SU-DHL-6 (cell line): Measurements from ENCODE around the gene SLC38A8.

Experiments
- H2AFZ ChIP-seq: fragments of 200-600 bp; sonication (generic); 2 replicates; pipeline ENCODE4 v1.6.1; 2014; ENCODE audit warnings: low read depth, mild to moderate bottlenecking, moderate library complexity, mixed read lengths, antibody characterized with exemption, low read length; ENCODE audit not compliant: severe bottlenecking
- H3F3A ChIP-seq: fragments of 200-600 bp; shearing (Covaris generic); 2 replicates; pipeline ENCODE4 v1.6.0; 2016; ENCODE audit warnings: antibody characterized with exemption, mild to moderate bottlenecking; ENCODE audit not compliant: insufficient read depth
- H3K27ac ChIP-seq: fragments of 200-600 bp; sonication (generic); 2 replicates; pipeline ENCODE4 v1.5.1; 2016; ENCODE audit warnings: low read depth, mild to moderate bottlenecking, low read length, moderate library complexity, mixed read lengths
- H3K27me3 ChIP-seq: fragments of 200-600 bp; sonication (generic), shearing (Covaris generic); 2 replicates; pipeline ENCODE4 v1.6.0; 2014; ENCODE audit warnings: mild to moderate bottlenecking, low read length
- H3K36me3 ChIP-seq: fragments of 200-600 bp; sonication (generic); 2 replicates; pipeline ENCODE4 v1.6.1; 2014; ENCODE audit warnings: mild to moderate bottlenecking, low read length, mixed read lengths
- H3K4me2 ChIP-seq: fragments of 300-600, 200-600 bp; shearing (Covaris generic), sonication (generic); 2 replicates; pipeline ENCODE4 v1.6.0; 2014; ENCODE audit warnings: low read length, low read depth, mild to moderate bottlenecking; ENCODE audit not compliant: poor library complexity, severe bottlenecking
- H3K4me3 ChIP-seq: fragments of 200-600 bp; sonication (generic); 2 replicates; pipeline ENCODE4 v1.5.1; 2014; ENCODE audit warnings: antibody characterized with exemption, low read length, mild to moderate bottlenecking, mixed read lengths; ENCODE audit not compliant: insufficient read depth, poor library complexity, severe bottlenecking
- H3K79me2 ChIP-seq: fragments of 200-600 bp; sonication (generic); 2 replicates; pipeline ENCODE4 v1.6.1; 2014; ENCODE audit warnings: mild to moderate bottlenecking, low read length, moderate library complexity; ENCODE audit not compliant: insufficient read depth
- H3K9ac ChIP-seq: fragments of 200-600 bp; sonication (generic); 2 replicates; pipeline ENCODE4 v1.7.0; 2014; ENCODE audit warnings: mild to moderate bottlenecking, low read length
- H3K9me2 ChIP-seq: fragments of 200-600 bp; sonication (generic); replicated peaks from 2 replicates; pipeline ENCODE4 v1.6.1; 2014; ENCODE audit warnings: low read length; ENCODE audit not compliant: insufficient read depth
- H3K9me3 ChIP-seq: fragments of 200-600 bp; sonication (generic); 2 replicates; pipeline ENCODE4 v1.6.1; 2014; ENCODE audit warnings: low read length, mixed read lengths; ENCODE audit not compliant: insufficient read depth
- H4K20me1 ChIP-seq: fragments of 200-600 bp; sonication (generic); 2 replicates; pipeline ENCODE4 v1.6.1; 2014; ENCODE audit warnings: low read depth, mild to moderate bottlenecking, antibody characterized with exemption, low read length, moderate library complexity, mixed read lengths
- EZH2phosphoT487 ChIP-seq: fragments of 200-600 bp; sonication (generic), shearing (Covaris generic); conservative IDR thresholded peaks from 2 replicates; pipeline ENCODE4 v1.6.1; 2018; ENCODE audit warnings: mild to moderate bottlenecking, antibody characterized with exemption, low read length, moderate library complexity, mixed read lengths
- TF ChIP-seq, protein P1 (sequence below): fragments of 200-600 bp; sonication (generic); IDR thresholded peaks from one replicate; pipeline ENCODE4 v1.5.1; 2017; ENCODE audit warnings: antibody characterized with exemption, mild to moderate bottlenecking, low read length, moderate library complexity; ENCODE audit not compliant: insufficient read depth, poor library complexity, severe bottlenecking

The SLC38A8 gene

DNA sequence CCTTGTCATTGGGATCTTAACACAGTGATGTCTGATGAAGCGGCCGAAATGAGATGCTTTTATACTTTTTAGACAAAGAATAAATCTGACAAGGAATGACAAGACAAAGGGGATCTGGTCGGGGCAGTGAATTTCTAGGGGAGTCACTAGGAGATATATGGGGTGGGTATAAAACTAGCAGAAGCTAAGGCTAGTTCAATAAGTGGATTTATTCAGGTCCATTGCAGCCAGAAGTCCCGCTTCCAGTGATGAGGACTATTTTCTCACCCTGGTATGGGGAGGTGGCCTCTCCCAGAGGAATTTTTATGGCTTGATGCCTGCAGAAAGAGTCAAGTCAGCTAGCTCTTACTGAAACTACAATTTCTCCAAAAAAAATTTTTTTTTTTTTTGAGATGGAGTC lies 23.9 kb downstream of the SLC38A8 start:
- H3K27ac ChIP-seq, result no peak overlapping the region
- no peaks in the 10 kb centered on the region for H3K9me2 ChIP-seq
- 0 out of 2 replicates have a peak, but pooled peaks cover 6% of the 10 kb centered on the region for H3K9me3 ChIP-seq
- H3K9ac ChIP-seq, result no peak overlapping the region
- TF ChIP-seq EZH2phosphoT487, result no peak
- TF ChIP-seq, protein P1, sequence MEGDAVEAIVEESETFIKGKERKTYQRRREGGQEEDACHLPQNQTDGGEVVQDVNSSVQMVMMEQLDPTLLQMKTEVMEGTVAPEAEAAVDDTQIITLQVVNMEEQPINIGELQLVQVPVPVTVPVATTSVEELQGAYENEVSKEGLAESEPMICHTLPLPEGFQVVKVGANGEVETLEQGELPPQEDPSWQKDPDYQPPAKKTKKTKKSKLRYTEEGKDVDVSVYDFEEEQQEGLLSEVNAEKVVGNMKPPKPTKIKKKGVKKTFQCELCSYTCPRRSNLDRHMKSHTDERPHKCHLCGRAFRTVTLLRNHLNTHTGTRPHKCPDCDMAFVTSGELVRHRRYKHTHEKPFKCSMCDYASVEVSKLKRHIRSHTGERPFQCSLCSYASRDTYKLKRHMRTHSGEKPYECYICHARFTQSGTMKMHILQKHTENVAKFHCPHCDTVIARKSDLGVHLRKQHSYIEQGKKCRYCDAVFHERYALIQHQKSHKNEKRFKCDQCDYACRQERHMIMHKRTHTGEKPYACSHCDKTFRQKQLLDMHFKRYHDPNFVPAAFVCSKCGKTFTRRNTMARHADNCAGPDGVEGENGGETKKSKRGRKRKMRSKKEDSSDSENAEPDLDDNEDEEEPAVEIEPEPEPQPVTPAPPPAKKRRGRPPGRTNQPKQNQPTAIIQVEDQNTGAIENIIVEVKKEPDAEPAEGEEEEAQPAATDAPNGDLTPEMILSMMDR, result no peak
- H3K27me3 ChIP-seq, result no peaks in the 10 kb centered on the region
- no peak overlapping the region for H2AFZ ChIP-seq
- H3K4me3 ChIP-seq, result no peak overlapping the region
- no peaks in the 10 kb centered on the region for H3F3A ChIP-seq
- no peak overlapping the region for H3K4me2 ChIP-seq
- no peaks in the 10 kb centered on the region for H3K36me3 ChIP-seq
- no peaks in the 10 kb centered on the region for H3K79me2 ChIP-seq
- H4K20me1 ChIP-seq, result no peaks in the 10 kb centered on the region

DNA sequence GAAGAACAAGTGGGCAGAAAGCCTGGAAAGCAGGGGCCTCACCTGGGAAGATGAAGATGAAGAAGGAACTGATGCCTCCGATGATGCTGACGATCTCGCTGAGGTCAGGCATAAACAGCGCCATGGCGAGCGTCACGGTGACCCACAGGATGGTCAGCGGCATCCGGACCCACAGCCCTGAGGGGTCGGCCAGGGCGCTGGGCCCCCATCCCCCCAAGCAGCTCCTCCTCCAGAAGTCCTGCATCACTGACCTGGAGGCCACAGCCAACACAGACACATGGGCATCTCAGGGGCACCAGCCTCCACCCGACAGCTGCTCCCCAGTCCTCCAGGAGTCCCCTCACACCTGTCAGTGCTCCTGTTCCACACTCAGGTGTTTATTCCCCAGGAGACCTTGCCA lies 26.1 kb downstream of the SLC38A8 start:
- Histone ChIP-seq H4K20me1 (no peaks in the 10 kb centered on the region), H2AFZ (no peak overlapping the region), H3F3A (no peaks in the 10 kb centered on the region), H3K4me2 (no peak overlapping the region), H3K79me2 (no peaks in the 10 kb centered on the region), H3K4me3 (no peak overlapping the region), H3K9me3 (0 out of 2 replicates have a peak, but pooled peaks cover 6% of the 10 kb centered on the region), H3K9me2 (no peaks in the 10 kb centered on the region), H3K36me3 (no peaks in the 10 kb centered on the region), H3K27me3 (no peaks in the 10 kb centered on the region), H3K9ac (no peak overlapping the region), H3K27ac (no peak overlapping the region)
- TF ChIP-seq, protein P1, result no peak
- TF ChIP-seq EZH2phosphoT487, result no peak

DNA sequence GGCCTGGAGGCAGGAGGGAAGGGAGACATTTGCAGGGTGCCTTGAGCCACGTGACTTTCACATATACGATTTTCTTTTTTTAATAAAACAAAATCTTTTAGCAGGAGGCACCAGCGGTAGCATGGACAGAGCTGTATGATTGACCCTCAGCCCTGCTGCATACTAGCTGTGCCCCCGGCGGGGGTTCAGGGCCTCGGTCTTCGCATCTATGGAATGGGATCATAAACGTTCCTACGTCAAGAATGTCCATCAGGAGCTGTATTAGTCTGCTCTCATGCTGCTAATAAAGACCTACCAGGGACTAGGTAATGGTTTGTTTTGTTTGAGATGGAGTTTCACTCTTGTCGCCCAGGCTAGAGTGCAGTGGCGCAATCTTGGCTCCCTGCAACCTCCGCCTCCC lies 27.2 kb downstream of the SLC38A8 start:
- no peak for TF ChIP-seq EZH2phosphoT487
- TF ChIP-seq, protein P1, result no peak
- H3K79me2 ChIP-seq, result no peaks in the 10 kb centered on the region
- H3K27ac ChIP-seq, result no peak overlapping the region
- 0 out of 2 replicates have a peak, but pooled peaks cover 6% of the 10 kb centered on the region for H3K9me3 ChIP-seq
- H3K9ac ChIP-seq, result no peak overlapping the region
- no peaks in the 10 kb centered on the region for H4K20me1 ChIP-seq
- no peaks in the 10 kb centered on the region for H3K36me3 ChIP-seq
- H2AFZ ChIP-seq, result no peak overlapping the region
- no peaks in the 10 kb centered on the region for H3F3A ChIP-seq
- H3K4me3 ChIP-seq, result no peak overlapping the region
- H3K27me3 ChIP-seq, result no peaks in the 10 kb centered on the region
- no peak overlapping the region for H3K4me2 ChIP-seq
- no peaks in the 10 kb centered on the region for H3K9me2 ChIP-seq
